ENCODE results near the gene HRNR. TPM values are rescaled to one million over a fixed set of nuclear protein-coding genes. Genes with fewer than 3 reads are reported as not detected.

HRNR gene
- polyA plus RNA-seq, 3 donors, result not detected

GRCh38 chr1:152166966-152167365 is 57.0 kb downstream of the HRNR start:
- Mint-ChIP-seq H3K36me3 (no peaks in the 10 kb centered on the region), H3K27me3 (ENCODE audit: low read depth in 3 of 3) (peaks cover 0 to 4% (median 2%) of the 10 kb centered on the region in 3 donors), H3K9me3 (no peaks in the 10 kb centered on the region), H3K4me1 (peaks cover 91% of the 10 kb centered on the region), H3K27ac (peak overlapping the region in 4 of 7 donors; percentile 4 to 22 (median 7)), H3K4me3 (no peak overlapping the region)
- Histone ChIP-seq H3K4me2 (replicated peaks; ENCODE audit: extremely low read depth, low read length, poor library complexity, severe bottlenecking) (no peak overlapping the region), H3K36me3 (replicated peaks in 1 of 2; ENCODE audit: control insufficient read depth in 1 of 2, insufficient read depth in 2 of 2, low read length in 2 of 2) (no peaks in the 10 kb centered on the region), H3K27ac (ENCODE audit: low read depth in 1 of 2, low read length in 2 of 2) (peak overlapping the region in 1 of 2 donors; percentile 5), H3K27me3 (ENCODE audit: control insufficient read depth in 2 of 2, insufficient read depth in 2 of 2, low read length in 2 of 2) (no peaks in the 10 kb centered on the region), H3K9ac (ENCODE audit: insufficient read depth, low read length, poor library complexity, severe bottlenecking) (no peak overlapping the region), H2AFZ (ENCODE audit: insufficient read depth, low read depth, low read length, poor library complexity, severe bottlenecking) (no peak overlapping the region), H3K4me3 (replicated peaks in 1 of 3; ENCODE audit: low read depth in 2 of 3, low read length in 3 of 3) (no peak overlapping the region), H3K9me3 (replicated peaks in 1 of 2; ENCODE audit: control insufficient read depth in 1 of 2, insufficient read depth in 1 of 2, low read length in 2 of 2) (no peaks in the 10 kb centered on the region), H4K20me1 (ENCODE audit: insufficient read depth, low read length) (no peaks in the 10 kb centered on the region), H3K4me1 (ENCODE audit: control insufficient read depth in 1 of 2, insufficient read depth in 2 of 2, low read length in 2 of 2) (peaks cover 98 to 99% of the 10 kb centered on the region in 2 donors), H3K79me2 (ENCODE audit: insufficient read depth, low read length) (no peaks in the 10 kb centered on the region)
- intact Hi-C loops (cut with micrococcal nuclease), result loop anchor here in 1 of 2 donors (5.0 kb wide), 1 partner anchor 115 kb away; no protein-coding TSS in a partner anchor
- 10% methylated on average over 1 of the region's 1 CpG for WGBS (ENCODE audit: insufficient coverage)
- DNase-seq, result no peak
- no peak for TF ChIP-seq CTCF (IDR thresholded peaks at IDR 0.05)

GRCh38 chr1:152165286-152166077 is 58.5 kb downstream of the HRNR start:
- peak in 2 of 3 donors; percentile 73 to 75 for DNase-seq
- peak overlapping the region; percentile 54 for H3K4me2 ChIP-seq (replicated peaks; ENCODE audit: extremely low read depth, low read length, poor library complexity, severe bottlenecking)
- H3K27ac Mint-ChIP-seq, result peak overlapping the region; percentile 75 to 90 (median 86)

More at GRCh38 chr1:152165286-152166077, 58.5 kb downstream of the HRNR start:
- Mint-ChIP-seq H3K27me3 (ENCODE audit: low read depth in 3 of 3) (peaks cover 0 to 4% (median 0%) of the 10 kb centered on the region in 3 donors), H3K36me3 (no peaks in the 10 kb centered on the region), H3K4me3 (peak overlapping the region; percentile 45 to 70), H3K4me1 (peaks cover 88% of the 10 kb centered on the region), H3K9me3 (no peaks in the 10 kb centered on the region)
- H3K36me3 ChIP-seq (replicated peaks in 1 of 2; ENCODE audit: control insufficient read depth in 1 of 2, insufficient read depth in 2 of 2, low read length in 2 of 2), result no peaks in the 10 kb centered on the region
- no peaks in the 10 kb centered on the region for H3K9me3 ChIP-seq (replicated peaks in 1 of 2; ENCODE audit: control insufficient read depth in 1 of 2, insufficient read depth in 1 of 2, low read length in 2 of 2)
- H3K9ac ChIP-seq (ENCODE audit: insufficient read depth, low read length, poor library complexity, severe bottlenecking), result no peak overlapping the region
- H3K27ac ChIP-seq (ENCODE audit: low read depth in 1 of 2, low read length in 2 of 2), result peak overlapping the region; percentile 27 to 65
- H2AFZ ChIP-seq (ENCODE audit: insufficient read depth, low read depth, low read length, poor library complexity, severe bottlenecking), result no peak overlapping the region
- H3K27me3 ChIP-seq (ENCODE audit: control insufficient read depth in 2 of 2, insufficient read depth in 2 of 2, low read length in 2 of 2), result no peaks in the 10 kb centered on the region
- no CpG with 5 or more reads among the region's 4 CpGs for WGBS (ENCODE audit: insufficient coverage)
- peaks cover 96 to 99% of the 10 kb centered on the region in 2 donors for H3K4me1 ChIP-seq (ENCODE audit: control insufficient read depth in 1 of 2, insufficient read depth in 2 of 2, low read length in 2 of 2)
- no peaks in the 10 kb centered on the region for H3K79me2 ChIP-seq (ENCODE audit: insufficient read depth, low read length)
- no peak for TF ChIP-seq CTCF (IDR thresholded peaks at IDR 0.05)
- H4K20me1 ChIP-seq (ENCODE audit: insufficient read depth, low read length), result no peaks in the 10 kb centered on the region
- H3K4me3 ChIP-seq (replicated peaks in 1 of 3; ENCODE audit: low read depth in 2 of 3, low read length in 3 of 3), result peak overlapping the region in 1 of 3 experiments; percentile 39
- intact Hi-C loops (cut with micrococcal nuclease), result loop anchor here in 1 of 2 donors (5.0 kb wide), 1 partner anchor 113 kb away; no protein-coding TSS in a partner anchor
